OCI-LY7 (cell line): ENCODE results near the gene C10orf90.

Experiments used
- EZH2phosphoT487 ChIP-seq: fragments of 200-600 bp; sonication (generic); IDR thresholded peaks from 2 replicates; pipeline ENCODE4 v1.6.1; 2018; ENCODE audit warnings: low read depth, borderline replicate concordance, mild to moderate bottlenecking, mixed run types, antibody characterized with exemption, low read length, moderate library complexity, mixed read lengths
- TF ChIP-seq, protein P1 (sequence below): fragments of 200-600 bp; sonication (generic); conservative IDR thresholded peaks from 2 replicates; pipeline ENCODE4 v1.5.1; 2014; ENCODE audit warnings: mild to moderate bottlenecking, antibody characterized with exemption, low read length, moderate library complexity, mixed read lengths

DNA sequence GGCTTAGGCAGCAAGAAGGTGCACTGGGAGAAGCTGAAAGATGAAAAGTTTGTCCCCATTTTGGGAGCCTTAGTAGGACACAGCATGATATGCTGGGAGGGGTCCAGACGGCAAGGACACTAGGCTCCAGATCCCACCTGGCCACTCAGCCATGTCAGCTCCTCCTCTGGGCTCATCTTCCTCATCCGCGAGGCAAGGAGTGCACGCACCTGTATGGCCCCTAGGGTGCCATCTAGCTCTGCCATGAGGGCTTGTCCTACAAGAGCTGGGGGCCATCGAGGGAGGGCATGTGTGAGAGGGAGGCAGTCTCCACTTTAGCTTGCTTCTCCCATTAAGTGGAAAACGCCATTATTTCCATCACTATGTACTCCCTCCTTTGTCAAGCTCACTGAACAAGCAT, 146.0 kb downstream of the C10orf90 start:
- TF ChIP-seq, protein P1, sequence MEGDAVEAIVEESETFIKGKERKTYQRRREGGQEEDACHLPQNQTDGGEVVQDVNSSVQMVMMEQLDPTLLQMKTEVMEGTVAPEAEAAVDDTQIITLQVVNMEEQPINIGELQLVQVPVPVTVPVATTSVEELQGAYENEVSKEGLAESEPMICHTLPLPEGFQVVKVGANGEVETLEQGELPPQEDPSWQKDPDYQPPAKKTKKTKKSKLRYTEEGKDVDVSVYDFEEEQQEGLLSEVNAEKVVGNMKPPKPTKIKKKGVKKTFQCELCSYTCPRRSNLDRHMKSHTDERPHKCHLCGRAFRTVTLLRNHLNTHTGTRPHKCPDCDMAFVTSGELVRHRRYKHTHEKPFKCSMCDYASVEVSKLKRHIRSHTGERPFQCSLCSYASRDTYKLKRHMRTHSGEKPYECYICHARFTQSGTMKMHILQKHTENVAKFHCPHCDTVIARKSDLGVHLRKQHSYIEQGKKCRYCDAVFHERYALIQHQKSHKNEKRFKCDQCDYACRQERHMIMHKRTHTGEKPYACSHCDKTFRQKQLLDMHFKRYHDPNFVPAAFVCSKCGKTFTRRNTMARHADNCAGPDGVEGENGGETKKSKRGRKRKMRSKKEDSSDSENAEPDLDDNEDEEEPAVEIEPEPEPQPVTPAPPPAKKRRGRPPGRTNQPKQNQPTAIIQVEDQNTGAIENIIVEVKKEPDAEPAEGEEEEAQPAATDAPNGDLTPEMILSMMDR: no peak
- TF ChIP-seq EZH2phosphoT487: no peak
